ENCODE data around the gene COPS9. TPM values are rescaled to one million over a fixed set of nuclear protein-coding genes. Genes with fewer than 3 reads are reported as not detected.

Gene COPS9
- total RNA-seq, 1 experiment from 2014 or later: 221 TPM

DNA sequence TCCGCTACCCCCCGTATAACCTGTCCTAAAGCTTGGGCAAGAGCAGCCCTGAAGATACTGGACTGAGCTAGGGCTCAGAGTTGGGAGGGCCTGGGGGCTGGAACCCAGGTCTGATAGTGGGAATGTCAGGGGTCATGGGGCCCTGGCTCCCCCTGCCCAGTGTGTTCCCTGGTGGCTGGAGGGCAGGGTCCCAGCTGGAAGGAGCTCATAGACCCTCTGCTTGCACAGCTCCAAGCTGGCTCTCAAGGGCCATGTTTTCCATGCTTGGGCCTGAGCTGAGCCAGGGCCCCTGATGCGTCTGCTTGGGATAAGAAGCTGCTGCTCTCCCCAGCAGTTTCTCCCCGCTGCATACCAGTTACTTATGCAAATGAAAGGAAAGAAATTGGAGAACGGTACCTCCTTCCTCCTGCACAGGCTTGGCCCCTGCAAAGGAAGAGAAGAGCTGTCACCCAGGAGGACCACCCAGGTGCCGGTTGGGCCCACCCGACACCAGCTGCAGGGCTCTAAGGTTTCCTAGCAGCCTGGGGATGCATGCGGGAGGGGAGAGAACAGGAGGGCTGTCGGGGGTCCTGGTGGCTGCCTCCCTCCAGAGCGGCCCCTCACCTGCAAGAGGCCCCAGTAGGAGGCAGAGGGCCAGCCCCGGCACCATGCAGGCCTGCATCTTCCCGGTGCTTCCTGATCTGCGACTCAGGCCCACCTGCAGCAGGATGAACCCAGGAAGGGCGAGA lies 3.7 kb upstream of the COPS9 start:
- DNase-seq (ENCODE audit: low spot score): no peak
- in situ Hi-C loops (cut with HindIII; ENCODE audit: low sequenced_read_pairs): no loop called here

DNA sequence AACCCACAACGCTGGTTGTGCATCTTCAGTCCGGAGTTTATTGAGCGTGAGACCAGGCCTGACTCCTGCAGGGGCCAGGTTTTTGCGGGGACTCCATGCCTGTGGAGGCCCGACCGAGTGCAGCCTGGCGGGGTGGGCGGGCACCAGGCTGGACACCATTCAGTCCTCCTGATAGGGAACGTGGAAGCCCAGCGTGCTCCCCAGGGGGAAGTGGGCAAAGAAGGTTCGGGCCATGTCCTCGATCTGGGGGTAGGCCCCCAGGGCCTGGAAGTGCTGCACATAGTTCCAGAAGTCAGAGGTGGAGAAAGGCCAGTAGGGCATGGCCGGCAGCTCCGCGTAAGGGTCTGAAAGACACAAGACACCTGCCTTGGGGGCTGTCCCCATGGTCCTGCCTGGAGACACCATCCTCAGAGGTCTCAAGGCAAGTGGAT lies 2.9 kb upstream of the COPS9 start:
- no peak for DNase-seq (ENCODE audit: low spot score)
- in situ Hi-C loops (cut with HindIII; ENCODE audit: low sequenced_read_pairs): no loop called here

DNA sequence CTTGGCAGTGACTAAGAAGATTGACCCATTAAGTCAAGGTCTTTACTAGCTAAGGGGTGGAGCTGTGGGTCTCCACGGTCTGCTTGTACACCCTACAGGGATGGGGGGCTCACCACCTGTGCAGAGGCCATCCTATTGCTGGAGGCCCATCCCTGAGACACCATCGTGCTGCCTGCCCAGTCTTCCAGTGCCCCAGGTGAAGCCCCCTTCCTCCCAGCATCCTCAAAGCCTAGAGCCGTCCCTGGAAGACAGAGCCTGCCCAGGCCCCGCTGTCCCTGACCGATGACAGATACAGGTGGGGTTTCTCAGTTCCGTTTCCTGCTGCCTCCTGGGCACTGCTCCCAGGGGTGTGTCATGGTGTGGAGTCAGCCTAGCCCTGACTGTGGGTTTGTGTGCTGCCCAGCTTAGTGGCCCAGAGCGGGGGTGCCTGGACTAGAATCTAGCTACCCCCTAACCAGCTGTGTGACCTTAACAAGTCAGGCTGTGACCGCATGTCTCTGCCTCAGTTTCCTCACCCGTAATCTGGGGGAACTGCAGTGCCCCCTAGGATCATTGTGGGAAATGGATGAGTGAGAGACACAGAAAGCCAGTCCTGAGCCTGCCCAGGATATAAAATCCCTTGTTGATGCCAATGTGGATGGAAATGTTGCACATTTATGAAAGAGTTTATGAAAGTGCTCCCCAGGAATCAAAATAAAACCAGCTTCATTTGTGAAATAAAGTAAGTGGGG lies 2.3 kb upstream of the COPS9 start:
- DNase-seq (ENCODE audit: low spot score): no peak
- in situ Hi-C loops (cut with HindIII; ENCODE audit: low sequenced_read_pairs): no loop called here

DNA sequence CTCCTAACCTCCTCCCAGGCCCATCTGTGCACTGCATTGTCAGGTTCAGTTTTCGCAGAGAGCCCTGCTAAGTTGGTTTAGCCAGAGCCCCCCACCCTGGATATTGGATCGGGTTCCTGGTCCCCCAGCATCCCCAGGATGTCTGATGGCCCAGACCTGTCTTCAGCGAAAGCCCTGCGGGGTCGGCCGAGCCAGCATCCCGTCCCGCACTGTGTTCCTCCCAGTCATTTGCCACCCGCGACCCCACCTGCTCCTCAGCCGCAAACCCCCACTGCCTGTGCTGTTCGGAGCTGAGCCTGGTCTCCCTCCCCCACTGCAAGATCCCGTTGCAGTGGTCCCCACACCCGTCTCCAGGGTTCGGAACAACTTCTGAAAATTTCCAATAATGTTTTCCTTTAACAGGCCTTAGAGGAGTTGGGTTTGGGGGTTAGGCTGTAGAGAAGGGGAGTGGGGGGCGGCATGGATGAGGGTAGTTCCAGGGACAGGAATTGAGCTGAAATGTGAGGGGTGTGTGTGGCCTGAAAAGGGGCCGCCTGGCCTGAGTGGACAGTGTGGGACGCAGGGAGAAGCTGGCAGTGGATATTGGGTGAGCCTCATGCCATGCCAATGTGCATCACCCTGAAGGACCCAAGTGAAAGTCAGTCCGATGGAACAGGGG lies 1.6 kb upstream of the COPS9 start:
- in situ Hi-C loops (cut with HindIII; ENCODE audit: low sequenced_read_pairs): no loop called here
- DNase-seq (ENCODE audit: low spot score): no peak

DNA sequence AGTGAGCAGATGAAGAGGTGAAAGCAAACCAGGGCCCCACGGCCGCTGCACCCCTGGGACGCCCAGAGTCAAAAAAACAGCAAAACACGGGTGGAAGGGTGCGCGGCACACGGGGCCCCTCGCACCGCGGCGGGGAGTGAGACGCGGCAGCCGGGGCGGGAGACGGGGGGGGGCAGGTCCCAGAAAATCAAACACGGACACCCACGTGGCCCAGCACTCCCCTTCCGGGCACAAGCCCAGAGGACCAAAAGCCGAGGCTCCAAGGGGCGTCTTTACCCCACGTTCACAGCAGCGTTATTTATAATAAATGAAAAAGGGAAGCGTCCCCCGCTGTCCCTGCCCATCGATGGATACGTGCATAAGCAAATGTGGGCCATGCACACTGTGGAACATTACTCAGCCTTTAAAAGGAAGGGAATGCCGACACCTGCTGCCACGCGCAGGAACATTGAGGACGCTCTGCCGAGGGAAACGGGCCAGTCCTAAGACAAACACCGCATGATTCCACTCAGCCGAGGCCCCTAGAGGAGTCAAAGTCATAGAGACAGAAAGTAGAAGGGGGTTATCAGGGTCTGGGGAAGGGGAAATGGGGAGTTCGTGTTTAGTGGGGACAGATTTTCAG lies 677 bp upstream of the COPS9 start:
- in situ Hi-C loops (cut with HindIII; ENCODE audit: low sequenced_read_pairs): no loop called here
- no peak for DNase-seq (ENCODE audit: low spot score)

DNA sequence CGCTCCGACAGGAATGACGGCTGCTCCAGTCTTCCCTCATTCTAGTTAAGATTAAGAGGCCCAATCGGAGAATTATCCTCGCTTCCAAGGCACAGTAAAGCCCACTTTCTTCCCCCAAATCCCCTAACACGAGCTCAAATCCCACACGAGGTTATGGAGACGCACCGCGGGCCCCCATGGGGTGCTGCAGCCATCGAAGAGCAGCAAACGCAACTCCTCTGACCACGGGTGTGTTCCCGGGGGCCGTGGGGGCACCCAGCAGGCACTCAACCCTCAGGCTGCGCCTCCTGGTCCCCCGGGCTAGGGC lies 446 bp downstream of the COPS9 start:
- no peak for DNase-seq (ENCODE audit: low spot score)
- in situ Hi-C loops (cut with HindIII; ENCODE audit: low sequenced_read_pairs): no loop called here

DNA sequence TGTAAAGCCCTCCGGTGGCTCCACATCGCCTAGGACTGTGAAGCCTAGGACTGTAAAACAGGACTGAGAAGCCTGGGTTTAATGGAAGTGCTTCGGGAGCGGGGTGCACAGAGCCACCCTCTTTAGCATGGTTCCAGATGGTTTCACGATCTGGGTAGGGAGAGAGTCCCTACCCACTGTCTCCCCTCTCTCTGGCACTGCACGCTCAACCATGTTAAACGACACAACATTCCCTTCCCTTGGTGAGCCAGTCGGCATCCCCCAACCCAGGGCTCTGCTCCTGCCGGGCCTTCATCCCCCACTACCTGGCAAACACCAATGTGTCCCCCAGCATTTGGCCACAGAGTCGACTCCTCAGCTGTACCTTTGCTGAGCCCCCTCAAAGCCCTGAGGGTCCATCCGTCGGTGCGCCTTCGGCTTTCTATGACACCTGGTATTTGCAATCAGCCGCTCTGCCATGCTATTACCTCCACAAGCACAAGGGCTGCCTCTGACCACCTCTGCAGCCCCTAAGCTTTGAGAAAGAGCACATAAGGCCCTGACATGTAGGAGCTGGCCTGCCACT lies 1.1 kb downstream of the COPS9 start:
- DNase-seq (ENCODE audit: low spot score): no peak
- in situ Hi-C loops (cut with HindIII; ENCODE audit: low sequenced_read_pairs): no loop called here

DNA sequence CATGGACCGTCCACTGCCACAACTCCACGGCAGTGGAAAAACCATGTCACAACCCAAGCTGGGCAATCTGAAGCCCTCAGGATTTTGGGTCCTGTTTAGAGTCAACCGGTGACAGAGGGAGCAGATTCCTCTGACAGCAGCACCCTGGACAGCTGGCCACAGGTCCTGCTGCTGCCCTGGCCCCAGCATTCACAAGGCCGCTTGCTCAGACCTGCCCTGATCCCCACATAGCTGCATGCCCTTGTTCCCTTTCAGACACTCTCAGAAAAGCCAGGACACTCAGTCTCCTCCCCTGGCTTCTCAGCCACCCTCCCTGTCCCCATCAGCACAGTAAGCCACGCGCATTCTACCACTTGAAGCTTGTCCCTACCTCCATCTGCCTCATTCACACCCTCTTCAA lies 1.6 kb downstream of the COPS9 start:
- in situ Hi-C loops (cut with HindIII; ENCODE audit: low sequenced_read_pairs): no loop called here
- no peak for DNase-seq (ENCODE audit: low spot score)

DNA sequence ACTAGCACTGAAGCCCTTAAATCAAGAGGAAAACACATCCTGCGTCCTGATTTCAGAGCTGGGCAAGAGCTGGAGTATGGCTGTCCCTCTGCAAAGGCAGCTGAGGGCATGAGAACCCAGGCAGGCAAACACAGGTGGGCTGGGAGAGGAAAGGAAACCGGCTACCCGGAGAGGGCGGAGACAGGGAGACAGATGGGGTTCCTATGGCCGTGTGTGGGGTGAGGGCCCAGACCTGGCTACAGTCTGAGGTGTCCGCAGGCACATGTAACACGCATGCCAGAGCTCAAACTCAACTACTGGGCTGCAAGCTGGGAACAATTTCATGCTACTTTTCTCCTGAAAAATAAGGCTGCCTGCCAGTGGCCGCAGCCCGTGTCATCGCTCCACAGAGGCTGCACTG lies 2.7 kb downstream of the COPS9 start:
- in situ Hi-C loops (cut with HindIII; ENCODE audit: low sequenced_read_pairs): no loop called here
- no peak for DNase-seq (ENCODE audit: low spot score)

DNA sequence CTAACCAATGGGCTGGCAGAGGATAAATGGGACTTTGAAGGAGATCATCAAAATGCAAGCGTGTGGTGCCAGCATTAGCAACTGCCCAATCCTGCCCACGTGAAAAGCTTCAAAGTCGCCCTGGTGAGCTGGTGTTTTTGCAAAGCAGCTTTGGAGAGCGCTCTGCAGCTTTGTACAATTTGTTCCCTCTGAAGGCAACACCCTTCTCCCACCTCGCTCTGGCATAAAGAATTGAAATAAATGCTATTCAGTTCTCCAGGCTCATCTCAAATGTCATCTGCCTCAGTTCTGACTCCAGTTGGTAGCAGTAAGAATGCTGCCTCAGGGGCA lies 3.5 kb downstream of the COPS9 start:
- in situ Hi-C loops (cut with HindIII; ENCODE audit: low sequenced_read_pairs): no loop called here
- DNase-seq (ENCODE audit: low spot score): no peak

DNA sequence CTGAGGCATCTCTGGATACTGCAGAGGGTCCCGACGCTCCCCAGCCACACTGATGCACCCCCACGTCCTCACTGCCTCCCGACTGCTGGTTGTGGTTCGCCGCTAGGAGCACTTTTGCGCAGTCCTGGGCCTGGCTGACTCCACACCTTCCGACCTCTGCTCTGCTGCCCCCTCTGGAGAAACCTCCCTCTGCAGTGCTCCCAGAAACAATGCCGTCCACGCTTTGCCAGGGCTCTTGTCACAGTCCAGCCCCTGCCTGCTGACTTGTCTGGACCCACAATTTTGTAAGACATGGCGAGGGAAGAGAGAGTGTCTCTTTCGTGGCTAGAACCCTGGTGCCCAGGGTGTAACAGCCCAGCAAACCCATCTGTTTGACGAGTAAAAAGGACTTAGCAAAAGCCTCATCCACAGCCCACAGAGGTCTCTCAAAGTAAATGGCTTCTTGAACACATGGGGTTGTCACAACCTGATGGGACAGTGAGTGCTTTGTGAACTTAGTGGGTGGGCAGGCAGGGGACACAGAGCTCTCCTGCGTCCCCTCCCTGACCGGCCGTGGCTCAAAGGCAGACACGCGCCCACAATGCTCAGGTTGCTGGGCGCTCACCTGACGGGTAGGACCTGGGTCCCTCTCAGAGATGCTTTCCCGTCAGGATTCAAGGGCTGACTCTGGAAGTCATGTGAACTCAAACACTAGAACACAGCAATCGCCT lies 4.0 kb downstream of the COPS9 start:
- in situ Hi-C loops (cut with HindIII; ENCODE audit: low sequenced_read_pairs): no loop called here
- DNase-seq (ENCODE audit: low spot score): no peak

DNA sequence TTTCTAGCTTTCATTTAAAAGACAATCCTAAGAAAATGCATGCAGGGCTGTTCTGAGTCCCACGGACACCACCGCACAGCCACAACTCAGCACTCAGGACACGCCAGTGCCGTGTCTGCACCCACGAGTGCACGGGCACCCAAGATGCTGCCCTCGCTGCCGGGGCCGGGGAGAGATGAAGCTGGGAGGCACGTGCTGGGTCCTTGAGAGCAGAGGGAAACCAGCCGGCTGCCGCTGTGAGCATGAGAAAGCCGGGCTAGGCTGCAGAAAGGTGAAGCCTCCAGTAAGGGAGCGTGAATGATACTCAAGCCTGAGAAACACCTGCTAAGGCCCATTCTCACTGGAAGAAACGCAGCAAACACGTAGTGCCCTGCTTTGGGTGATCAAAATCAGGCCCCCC lies 4.8 kb downstream of the COPS9 start:
- in situ Hi-C loops (cut with HindIII; ENCODE audit: low sequenced_read_pairs): no loop called here
- DNase-seq (ENCODE audit: low spot score): no peak

DNA sequence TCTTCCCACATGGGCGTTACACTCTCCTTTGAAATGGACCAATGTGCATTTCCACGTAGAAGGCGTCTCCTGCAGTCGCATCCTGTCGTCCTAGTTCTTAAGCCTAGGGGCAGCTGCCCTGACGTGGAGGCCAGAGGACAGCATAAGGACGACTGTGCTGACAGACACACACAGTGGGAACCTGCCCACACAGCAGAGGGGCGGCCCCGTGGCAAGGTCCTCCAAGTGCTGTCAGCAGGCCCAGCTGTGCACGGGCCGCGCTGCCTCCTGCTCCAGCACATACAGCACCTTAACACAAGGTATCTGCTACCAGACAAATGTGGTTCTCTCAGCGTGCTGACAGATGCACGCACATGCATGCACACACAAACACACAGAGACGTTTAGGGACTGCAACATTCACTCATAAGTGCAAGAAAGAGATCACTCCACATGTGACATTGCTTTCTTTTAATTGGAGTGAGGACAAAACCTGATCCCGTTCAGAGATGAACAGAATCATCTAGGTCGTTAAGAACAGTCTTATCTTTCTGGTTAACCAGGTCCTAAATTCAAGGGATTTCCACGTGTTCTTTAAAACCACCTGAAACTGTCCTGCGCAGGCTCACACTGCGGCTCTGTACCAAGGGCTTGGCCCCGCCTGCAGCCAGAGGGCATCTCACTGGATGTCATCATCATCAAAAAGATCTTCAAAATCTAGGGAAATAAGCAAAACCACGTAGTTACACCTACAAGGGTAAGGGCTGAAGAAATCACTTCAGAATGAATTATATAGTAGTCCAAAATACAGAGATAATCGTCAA lies 5.5 kb downstream of the COPS9 start:
- in situ Hi-C loops (cut with HindIII; ENCODE audit: low sequenced_read_pairs): no loop called here
- DNase-seq (ENCODE audit: low spot score): no peak

DNA sequence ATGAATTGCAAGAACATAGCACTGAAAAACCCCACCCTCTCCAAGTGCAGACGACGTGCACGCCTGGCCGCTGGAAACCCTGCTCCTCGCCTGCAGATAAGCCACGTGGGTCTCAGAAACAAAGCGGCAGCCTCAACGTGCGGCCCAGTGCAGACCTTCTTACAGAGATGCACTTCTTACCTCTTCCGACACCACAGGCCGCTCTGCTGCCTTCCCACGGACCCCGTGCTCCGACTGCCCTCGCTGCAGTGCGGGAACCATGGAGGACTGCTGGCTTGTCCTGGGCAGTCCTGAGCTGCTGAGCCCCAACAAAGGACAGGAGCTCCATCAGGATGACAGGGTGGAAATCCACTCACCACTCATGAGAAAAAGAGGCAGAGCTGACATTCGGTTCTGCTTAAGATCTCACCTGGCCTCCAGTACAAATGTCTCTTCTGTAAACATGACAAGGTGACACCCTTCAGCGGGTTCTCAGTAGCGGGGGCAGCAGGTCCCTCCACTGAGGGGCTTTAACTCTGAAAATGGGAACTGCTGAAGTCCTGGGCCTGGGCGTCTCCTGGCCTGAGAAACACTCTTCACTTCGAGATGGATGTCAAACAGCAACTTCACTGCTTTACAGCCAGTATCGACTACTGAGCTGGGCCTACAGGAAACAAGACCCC lies 6.2 kb downstream of the COPS9 start:
- in situ Hi-C loops (cut with HindIII; ENCODE audit: low sequenced_read_pairs): no loop called here

DNA sequence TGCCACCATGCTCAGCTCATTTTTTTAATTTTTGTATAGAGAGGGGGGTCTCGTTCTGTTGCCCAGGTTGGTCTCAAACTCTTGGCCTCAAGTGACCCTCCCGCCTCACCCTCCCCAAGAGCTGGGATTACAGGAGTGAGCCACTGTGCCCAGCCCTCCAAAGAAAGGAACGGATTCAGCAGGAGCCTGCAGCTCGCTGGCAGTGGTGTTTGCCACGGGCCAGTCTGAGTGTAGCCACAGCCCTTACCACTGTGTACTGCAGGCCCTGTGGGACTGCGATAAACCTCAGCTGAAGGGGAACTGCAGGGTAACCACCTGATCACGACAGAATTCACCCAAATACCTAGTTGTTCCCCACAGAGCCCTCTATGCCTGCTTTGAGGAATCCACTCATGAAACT lies 6.8 kb downstream of the COPS9 start:
- DNase-seq (ENCODE audit: low spot score): no peak
- in situ Hi-C loops (cut with HindIII; ENCODE audit: low sequenced_read_pairs): no loop called here

More for the DNA sequence above, 6.2 kb downstream of the COPS9 start:
- no peak for DNase-seq (ENCODE audit: low spot score)

DNA sequence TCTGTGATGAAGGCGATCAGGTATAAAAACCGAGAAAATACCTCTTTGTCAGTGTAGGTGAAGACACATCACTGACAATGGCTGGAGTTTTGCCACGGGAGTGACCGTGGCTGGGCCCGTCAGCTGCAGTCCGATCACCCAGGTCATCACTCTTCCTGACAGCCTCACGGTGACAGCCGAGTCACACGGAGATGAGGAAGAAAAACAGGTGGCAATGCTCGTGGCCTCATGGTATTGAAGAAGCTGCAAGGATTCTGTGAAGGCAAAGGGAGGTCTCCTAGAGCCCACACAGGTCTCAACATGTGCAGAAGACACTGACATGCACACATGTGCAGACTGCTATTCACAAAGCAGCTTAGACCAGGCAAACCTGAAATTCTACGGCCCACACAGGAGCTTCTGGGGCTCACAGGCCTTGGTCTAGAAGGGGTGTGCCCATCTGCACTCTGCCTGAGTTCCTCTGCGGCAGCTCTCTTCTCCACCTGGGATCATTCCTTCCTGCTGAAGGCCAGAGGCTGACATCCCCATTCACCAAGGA lies 7.4 kb downstream of the COPS9 start:
- no peak for DNase-seq (ENCODE audit: low spot score)

DNA sequence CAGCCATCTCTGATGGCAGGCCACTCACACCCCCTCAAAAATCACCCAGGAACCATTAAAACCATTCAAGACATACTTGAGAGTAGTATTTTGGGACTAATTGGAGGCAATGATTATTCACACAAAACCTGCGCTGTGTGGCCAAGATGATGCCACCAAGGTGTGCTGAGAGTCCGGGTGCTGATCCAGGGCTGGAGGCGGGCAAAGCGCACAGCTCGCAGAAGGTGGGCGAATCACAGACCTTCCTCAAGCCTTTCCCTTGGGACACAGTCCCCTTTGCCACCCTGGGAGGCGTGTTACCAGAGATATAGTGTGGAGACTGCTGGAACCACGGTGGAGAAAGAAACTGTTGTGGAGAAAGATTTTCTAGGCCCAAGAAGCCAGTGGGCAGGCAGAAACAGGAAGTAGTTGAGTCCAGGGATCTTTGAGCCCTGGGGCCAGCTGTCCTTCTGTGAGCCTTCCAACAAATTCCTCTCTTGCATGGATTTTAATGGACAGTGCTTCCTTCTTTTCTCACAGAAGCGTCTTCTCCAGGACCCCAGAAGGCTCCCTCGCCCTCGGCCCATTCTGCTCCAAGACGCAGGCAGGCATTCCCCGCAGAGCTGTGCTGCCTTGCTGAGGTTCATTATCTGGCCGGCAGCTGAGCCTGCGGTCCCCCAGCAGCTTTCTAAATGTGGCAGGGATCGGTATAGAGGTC lies 8.0 kb downstream of the COPS9 start:
- in situ Hi-C loops (cut with HindIII; ENCODE audit: low sequenced_read_pairs): no loop called here
- no peak for DNase-seq (ENCODE audit: low spot score)

More for the DNA sequence above, 7.4 kb downstream of the COPS9 start:
- in situ Hi-C loops (cut with HindIII; ENCODE audit: low sequenced_read_pairs): no loop called here

Data from G401 (cell line).